Measurements from ENCODE around the gene CST5. TPM values are rescaled to one million over a fixed set of nuclear protein-coding genes. Genes with fewer than 3 reads are reported as not detected.

The CST5 gene
- total RNA-seq, 6 donors from 2014 or later: 0.81 to 1.7 (median 1.1) TPM; not detected in 3

DNA sequence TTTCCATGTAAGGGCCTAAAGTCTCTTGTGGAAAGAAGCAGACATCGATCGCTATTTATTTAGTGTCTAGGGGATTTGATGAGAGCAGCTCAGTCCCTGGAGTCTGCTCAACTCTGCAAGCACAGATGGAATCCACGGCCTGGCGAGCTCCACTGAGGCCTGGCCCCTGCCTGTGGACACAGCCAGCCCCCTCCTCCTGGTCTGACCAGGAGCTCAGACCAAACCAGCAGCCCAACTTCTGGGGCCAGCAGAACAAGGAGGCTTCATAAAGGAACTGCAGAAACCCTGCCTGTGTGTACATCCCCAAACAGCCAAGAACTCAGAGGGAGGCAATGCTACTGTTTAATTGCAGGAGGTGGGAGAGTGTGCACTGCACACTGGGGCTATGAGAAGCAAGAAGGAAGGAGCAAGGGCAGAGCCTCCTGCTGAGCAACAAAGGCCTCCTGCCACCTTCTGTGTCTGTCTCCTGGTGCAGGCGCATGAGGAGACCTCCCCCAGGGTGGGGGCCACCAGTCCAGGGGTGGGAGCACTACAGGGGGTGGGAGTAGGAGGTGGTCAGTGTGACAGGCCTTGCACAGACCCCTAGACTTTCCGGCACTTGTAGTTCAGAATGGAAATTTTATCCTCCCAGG, 3.8 kb downstream of the CST5 start:
- 75 to 83% methylated on average over 4 to 5 of the region's 6 CpGs for WGBS, 2 donors
- H3K27ac ChIP-seq: no peak overlapping the region
- no peak for TF ChIP-seq POLR2AphosphoS5 (IDR thresholded peaks at IDR 0.05)
- TF ChIP-seq POLR2A (IDR thresholded peaks at IDR 0.05): no peak
- TF ChIP-seq EP300 (IDR thresholded peaks at IDR 0.05): no peak
- TF ChIP-seq, protein P1, sequence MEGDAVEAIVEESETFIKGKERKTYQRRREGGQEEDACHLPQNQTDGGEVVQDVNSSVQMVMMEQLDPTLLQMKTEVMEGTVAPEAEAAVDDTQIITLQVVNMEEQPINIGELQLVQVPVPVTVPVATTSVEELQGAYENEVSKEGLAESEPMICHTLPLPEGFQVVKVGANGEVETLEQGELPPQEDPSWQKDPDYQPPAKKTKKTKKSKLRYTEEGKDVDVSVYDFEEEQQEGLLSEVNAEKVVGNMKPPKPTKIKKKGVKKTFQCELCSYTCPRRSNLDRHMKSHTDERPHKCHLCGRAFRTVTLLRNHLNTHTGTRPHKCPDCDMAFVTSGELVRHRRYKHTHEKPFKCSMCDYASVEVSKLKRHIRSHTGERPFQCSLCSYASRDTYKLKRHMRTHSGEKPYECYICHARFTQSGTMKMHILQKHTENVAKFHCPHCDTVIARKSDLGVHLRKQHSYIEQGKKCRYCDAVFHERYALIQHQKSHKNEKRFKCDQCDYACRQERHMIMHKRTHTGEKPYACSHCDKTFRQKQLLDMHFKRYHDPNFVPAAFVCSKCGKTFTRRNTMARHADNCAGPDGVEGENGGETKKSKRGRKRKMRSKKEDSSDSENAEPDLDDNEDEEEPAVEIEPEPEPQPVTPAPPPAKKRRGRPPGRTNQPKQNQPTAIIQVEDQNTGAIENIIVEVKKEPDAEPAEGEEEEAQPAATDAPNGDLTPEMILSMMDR (IDR thresholded peaks at IDR 0.05): no peak

GRCh38 chr20:23874747-23875146, 4.8 kb downstream of the CST5 start:
- Histone ChIP-seq H3K4me1 (peaks cover 0 to 5% (median 2%) of the 10 kb centered on the region in 4 donors), H3K36me3 (no peaks in the 10 kb centered on the region), H3K9me3 (no peaks in the 10 kb centered on the region), H3K4me3 (no peak overlapping the region), H3K27ac (no peak overlapping the region), H3K27me3 (no peaks in the 10 kb centered on the region)
- DNase-seq: no peak
- 59 to 73% methylated on average over 4 to 5 of the region's 5 CpGs for WGBS, 2 donors
- no peak for ATAC-seq (ENCODE audit: low FRiP score in 2 of 2)
- TF ChIP-seq, protein P1 (IDR thresholded peaks at IDR 0.05): no peak
- TF ChIP-seq POLR2A (IDR thresholded peaks at IDR 0.05) (no peak), EP300 (IDR thresholded peaks at IDR 0.05) (no peak), POLR2AphosphoS5 (IDR thresholded peaks at IDR 0.05) (no peak)

More for the DNA sequence above, 3.8 kb downstream of the CST5 start:
- H3K36me3 ChIP-seq: no peaks in the 10 kb centered on the region
- H3K27me3 ChIP-seq: no peaks in the 10 kb centered on the region
- no peak overlapping the region for H3K4me3 ChIP-seq
- H3K4me1 ChIP-seq: peaks cover 3 to 13% (median 4%) of the 10 kb centered on the region in 4 donors
- no peak for ATAC-seq (ENCODE audit: low FRiP score in 2 of 2)
- DNase-seq: no peak
- H3K9me3 ChIP-seq: no peaks in the 10 kb centered on the region

GRCh38 chr20:23873370-23874015, 6.1 kb downstream of the CST5 start:
- no peak overlapping the region for H3K27ac ChIP-seq
- no peaks in the 10 kb centered on the region for H3K9me3 ChIP-seq
- H3K36me3 ChIP-seq: no peaks in the 10 kb centered on the region
- ATAC-seq (ENCODE audit: low FRiP score in 2 of 2): no peak
- no peak overlapping the region for H3K4me3 ChIP-seq
- no peak for DNase-seq
- no peak for TF ChIP-seq EP300 (IDR thresholded peaks at IDR 0.05)
- no peak for TF ChIP-seq POLR2A (IDR thresholded peaks at IDR 0.05)
- TF ChIP-seq, protein P1 (IDR thresholded peaks at IDR 0.05): no peak
- no peak for TF ChIP-seq POLR2AphosphoS5 (IDR thresholded peaks at IDR 0.05)
- no peaks in the 10 kb centered on the region for H3K4me1 ChIP-seq
- H3K27me3 ChIP-seq: no peaks in the 10 kb centered on the region
- WGBS, 2 donors: 43 to 74% methylated on average over 3 of the region's 3 CpGs

DNA sequence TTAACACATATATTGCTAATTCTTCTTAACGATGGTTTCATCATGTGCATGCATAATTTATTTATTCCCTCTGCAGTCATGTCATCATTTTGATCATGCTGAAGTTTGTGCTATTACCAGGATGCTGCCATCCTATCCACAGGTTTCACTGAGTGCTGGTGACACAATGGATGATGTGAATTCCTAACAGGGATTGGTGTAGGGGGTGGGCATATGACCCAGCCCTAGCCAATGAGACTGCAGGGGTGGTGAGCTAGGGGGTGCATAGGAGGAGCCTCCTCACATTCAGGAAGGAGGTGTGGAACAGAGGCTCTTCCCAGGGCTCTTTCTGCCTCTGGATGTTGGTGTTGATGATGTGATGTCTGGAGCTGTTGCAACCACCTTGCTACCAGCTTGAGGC, 7.5 kb downstream of the CST5 start:
- WGBS, 2 donors: 87 to 89% methylated on average over 1 of the region's 1 CpG
- ATAC-seq (ENCODE audit: low FRiP score in 2 of 2) (no peak), DNase-seq (no peak)
- Histone ChIP-seq H3K27me3 (no peaks in the 10 kb centered on the region), H3K4me1 (no peaks in the 10 kb centered on the region), H3K4me3 (no peak overlapping the region), H3K27ac (no peak overlapping the region), H3K9me3 (no peaks in the 10 kb centered on the region), H3K36me3 (no peaks in the 10 kb centered on the region)
- TF ChIP-seq POLR2AphosphoS5 (IDR thresholded peaks at IDR 0.05): no peak

DNA sequence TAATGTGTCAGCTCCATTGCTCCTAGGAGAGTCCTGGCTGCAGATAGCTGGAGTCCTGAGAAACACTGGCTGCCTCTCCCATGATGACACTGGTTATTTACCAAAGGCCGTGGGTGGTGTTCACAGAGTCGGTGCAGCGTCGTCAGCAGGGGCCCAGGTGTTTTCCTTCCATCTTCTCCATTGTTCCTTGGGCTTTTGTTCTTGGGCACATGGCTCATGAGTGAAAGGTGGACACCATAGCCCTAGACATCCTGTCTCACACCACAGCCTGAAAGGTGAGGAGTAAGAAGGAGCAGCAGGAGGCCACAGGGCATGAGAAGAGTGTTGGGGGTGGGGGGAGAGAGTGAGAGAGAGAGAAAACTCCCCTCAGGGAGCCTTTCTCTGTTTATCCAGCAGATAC, 9.1 kb downstream of the CST5 start:
- whole genome bisulfite sequencing, 2 donors: 17 to 38% methylated on average over 2 to 4 of the region's 4 CpGs
- no peak overlapping the region for H3K4me3 ChIP-seq
- no peaks in the 10 kb centered on the region for H3K27me3 ChIP-seq
- DNase-seq (no peak), ATAC-seq (ENCODE audit: low FRiP score in 2 of 2) (peak in 1 of 2 donors; percentile 30)
- no peaks in the 10 kb centered on the region for H3K36me3 ChIP-seq
- H3K9me3 ChIP-seq: no peaks in the 10 kb centered on the region
- no peak for TF ChIP-seq EP300 (IDR thresholded peaks at IDR 0.05)
- TF ChIP-seq, protein P1 (IDR thresholded peaks at IDR 0.05): no peak
- TF ChIP-seq POLR2A (IDR thresholded peaks at IDR 0.05): no peak
- no peak for TF ChIP-seq POLR2AphosphoS5 (IDR thresholded peaks at IDR 0.05)
- H3K27ac ChIP-seq: no peak overlapping the region
- no peaks in the 10 kb centered on the region for H3K4me1 ChIP-seq
